HG02623 (cell line): Measurements from ENCODE around the gene TMEM158.

Experiments used
- ATAC-seq: cut with Tn5 transposase; IDR thresholded peaks from one replicate; pipeline ENCODE4 v1.9.1; 2021; ENCODE audit warnings: moderate library complexity; ENCODE audit not compliant: unreplicated experiment

Gene TMEM158

DNA sequence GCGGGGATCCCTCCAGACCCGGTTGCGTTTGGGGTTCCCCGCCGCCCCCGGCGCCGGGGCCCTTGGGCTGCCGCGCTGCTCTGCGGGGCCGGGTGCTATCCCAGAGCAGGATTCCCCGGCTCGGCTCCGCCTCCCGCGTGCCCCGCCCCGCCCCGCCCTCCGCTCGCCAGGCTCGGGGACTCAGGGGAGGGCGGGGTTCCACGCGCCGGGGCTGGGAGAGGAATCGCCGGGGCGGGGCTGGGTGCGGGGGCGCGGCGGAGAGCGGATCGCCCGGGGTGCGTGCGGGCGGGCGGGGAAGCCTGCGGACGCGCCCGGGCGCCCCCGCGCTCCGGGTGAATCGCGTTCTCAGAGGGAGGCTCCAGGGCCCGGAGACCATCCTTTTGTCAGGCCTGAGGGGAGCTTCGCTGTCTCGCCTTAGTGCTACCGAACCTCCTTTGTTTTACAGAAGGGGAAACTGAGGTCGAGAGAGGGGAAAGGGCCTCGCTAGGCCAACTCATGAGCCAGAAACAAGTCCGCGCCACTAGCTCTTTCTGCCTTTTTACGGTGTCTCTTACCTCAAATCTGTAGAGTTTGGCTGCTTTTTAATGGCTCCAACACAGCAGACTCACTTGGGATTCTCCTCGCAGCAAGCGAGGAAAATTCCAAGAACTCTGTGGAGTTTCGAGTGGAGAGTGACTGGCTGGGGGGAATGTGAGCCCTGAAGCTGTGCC is at the start of gene TMEM158:
Gene TMEM158 (minus strand): TSS at position 82 of the 710 bp plus-strand sequence. CDS start 260 bp downstream, outside the sequence.
- ATAC-seq = peak; percentile 67

DNA sequence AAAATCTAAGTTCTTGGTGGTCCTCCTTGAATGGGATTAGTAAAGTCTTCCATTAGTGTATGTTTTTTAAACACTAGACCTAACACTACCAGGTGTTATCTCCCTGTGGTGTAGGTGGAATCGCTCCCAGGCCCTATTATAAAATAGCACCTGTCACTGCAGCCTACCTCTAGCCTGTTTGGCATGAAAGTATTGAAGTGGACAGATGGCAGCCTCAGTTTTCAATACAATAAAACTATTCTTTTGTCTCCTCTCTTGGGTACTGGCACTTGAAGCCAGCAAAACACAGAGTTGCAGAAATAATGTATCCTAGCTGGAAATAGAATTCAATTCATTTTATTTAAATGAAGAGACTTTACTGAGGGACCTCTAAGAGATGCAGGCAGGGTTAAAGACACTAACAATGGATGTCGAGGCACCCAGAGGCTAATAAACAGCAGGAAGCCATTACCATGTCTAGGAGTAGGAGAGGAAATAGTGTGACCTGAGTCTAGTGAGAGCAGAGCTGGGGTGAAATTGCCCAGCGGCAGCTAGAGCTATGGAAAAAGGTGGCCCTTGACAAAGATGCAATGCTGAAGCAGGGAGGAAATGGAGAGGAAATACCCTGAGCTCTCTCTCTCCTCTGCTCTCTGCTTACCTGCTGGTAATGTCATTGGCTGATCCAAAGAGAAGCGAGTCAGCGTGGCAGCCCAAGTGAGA is 49.1 kb upstream of the TMEM158 start:
- no peak for ATAC-seq

GRCh38 chr3:45273681-45274515 is 47.8 kb upstream of the TMEM158 start:
- no peak for ATAC-seq

DNA sequence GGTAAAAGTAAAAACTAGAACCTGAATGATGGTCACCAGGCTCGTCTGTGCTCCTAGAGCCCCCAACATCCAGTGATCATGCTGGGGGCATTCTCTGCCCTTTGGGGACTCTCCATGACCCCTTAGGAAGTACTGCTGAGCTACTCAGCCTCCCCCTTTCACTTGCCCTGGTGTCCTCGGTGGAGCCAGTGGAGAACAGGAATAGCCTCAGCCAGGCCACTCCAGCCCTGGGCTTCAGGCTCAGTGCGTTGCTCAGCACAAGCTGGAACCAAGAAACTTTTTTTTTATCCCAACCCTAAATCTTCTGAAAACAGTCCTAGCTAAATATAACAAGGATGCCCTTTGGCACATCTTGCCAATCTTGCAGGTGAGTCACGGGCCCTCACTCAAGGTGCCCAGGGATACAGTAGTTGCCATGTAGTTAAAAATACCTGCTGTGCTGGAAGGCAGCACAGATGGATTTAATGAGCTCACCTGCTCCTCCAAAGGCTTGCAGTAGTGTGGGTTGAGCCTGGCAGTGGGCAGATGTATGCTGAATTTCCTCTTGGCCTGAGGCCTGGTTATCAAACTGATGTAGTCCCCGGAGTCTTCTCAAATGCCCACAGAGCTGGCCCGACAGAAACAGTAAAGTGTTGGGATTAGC is 46.9 kb upstream of the TMEM158 start:
- ATAC-seq = no peak

DNA sequence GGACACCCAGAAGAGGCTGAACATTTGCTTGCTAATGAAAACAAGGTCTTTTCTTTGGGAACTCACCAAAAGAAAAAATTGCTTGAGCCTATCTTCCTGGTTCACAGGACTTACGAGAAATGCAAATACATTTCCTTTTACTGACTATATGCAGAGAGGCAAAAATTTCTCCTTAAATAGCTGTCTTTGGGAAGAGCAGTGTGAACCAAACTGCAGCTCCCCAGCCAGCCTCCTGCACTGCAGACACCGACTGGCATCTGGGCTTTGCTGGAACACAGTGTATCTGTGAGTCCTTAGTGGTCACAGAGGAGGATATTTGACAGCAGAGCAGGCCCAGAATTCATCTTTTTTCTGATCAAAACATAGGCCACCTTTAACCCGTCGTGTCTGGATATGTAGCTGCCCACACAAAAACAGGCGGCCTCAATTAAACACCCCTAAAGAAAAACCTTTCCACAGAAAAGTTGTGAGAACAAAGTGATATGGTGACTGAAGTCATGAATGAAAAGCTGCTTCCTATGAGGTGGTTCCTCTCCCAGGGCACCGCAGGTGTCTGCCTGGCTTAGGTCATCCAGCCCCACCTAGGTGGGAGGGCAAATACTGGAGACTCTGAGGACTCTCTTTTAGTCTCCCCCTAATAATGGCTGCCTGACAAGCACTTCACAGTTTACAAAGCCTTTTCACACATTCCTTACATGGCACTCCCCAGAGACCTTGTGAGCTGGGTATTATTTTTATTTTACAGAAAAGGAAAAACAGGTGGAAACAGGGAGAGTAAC is 46.1 kb upstream of the TMEM158 start:
- no peak for ATAC-seq

DNA sequence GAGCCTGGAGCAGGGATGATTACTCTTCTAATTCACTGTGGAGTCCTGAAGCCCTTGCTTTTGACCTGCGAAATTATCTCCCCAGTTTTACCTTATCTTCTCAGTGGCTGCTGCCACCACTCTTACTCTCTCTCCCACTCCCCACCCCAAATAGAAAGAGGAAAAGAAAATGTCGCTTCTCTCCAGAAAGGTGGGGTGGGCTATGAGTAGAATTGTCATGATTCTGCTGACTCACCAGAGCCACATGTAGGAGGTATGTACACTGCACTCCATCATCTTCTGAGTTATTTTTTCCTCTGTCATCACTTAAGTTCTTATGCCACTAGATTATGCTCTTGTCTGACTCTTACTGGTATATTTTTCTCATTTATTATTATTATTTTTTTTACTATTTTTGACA is 43.9 kb upstream of the TMEM158 start:
- ATAC-seq = no peak

DNA sequence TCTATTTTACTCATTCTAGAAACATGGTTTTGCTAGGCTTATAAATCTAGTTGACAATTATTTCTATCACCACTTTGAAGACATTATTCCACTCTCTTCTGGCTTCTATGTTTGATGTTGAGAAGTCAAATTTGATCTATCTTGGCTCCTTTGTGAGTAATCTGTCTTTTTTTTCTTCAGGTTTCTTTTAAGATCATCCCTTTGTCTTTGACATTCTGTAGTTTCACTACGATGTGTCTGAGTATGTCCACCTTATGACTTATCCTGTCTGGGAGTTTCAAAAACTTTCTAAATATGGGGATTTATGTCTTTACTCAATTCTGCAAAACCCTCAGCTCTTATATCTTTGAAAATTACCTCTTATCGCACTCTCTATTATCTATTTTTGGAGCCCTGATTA is 41.0 kb upstream of the TMEM158 start:
- ATAC-seq = no peak

- ATAC-seq = no peak
Observed at GRCh38 chr3:45261333-45262110, 35.4 kb upstream of the TMEM158 start.

DNA sequence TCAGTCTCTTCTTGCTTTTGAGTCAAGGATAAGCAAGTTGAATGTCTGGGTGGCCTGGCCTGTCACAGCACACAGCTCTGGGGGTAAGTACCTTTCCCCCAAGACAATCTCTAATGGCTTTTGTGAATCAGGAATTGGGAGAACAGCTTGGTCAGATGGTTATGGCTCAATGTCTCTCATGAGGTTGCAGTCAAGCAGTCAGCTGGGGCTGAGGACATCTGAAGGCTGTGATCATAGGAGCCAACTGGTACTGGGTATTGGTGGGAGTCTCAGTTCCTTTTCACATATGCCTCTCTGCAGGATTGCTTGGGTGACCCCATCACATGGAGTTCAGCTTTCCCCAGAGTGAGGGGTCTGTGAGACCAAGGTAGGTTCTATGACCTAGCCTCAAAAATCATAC is 33.0 kb upstream of the TMEM158 start:
- no peak for ATAC-seq

GRCh38 chr3:45258317-45258716 is 32.2 kb upstream of the TMEM158 start:
- ATAC-seq = no peak

- ATAC-seq = no peak
Observed at GRCh38 chr3:45253316-45253715, 27.2 kb upstream of the TMEM158 start.

- no peak for ATAC-seq
Observed at GRCh38 chr3:45252826-45253225, 26.7 kb upstream of the TMEM158 start.

DNA sequence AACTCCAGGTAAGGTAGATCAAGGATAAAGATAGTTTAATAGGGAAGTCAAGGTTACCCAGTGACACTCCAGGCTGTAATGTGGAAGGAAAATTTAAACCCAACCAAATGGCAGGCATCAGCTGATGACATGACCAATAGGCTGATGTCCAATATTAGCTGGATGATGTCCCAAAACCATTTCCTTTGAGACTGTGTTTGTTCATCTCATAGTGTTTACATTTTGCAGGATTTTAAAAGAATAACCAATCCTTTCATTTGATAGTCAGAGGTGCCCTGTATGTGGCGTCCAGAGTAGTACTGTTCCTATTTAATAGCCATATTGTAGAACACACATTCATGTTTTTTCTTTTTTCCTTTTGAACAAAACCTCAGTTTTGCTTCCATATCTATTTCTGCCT is 23.3 kb upstream of the TMEM158 start:
- no peak for ATAC-seq

- no peak for ATAC-seq
Observed at GRCh38 chr3:45246241-45246640, 20.2 kb upstream of the TMEM158 start.

DNA sequence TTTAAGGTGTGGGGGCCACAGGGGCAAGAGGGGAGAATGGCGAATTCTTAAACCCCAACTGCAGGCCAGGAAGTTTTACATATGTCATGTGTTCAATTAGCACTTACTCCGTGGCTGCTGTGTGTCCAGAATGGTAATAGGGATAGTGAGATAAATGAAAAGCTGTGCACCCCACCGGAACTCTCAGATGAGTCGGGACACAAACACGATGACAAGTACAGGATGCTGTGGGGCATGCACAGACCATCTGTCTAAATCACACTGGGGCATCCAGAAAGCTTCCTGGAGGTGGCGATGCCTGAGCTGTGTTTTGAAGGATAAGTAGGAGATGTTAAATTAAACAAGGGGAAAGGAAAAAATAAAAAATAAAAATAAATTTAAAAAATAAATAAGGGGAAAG is 18.3 kb upstream of the TMEM158 start:
- ATAC-seq = no peak

DNA sequence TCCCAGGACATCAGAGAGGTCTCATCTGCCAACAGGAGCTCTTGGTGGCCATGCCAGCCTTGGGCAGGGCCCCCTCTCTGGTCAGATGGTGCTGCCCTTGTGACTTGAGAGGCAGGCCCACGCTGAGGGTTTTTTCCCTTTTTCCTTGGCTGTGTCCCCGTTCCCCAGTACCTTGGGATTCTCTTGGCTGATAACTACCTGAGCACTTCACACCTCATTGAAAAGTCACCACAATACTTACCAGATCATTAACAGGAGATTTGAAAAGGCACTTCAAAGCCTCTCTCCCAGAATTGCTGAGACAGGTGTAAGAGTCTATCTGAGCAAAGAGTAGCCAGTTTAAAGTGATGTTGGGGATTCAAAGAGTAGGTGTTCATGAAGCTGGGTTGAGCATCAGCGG is 15.1 kb upstream of the TMEM158 start:
- no peak for ATAC-seq

DNA sequence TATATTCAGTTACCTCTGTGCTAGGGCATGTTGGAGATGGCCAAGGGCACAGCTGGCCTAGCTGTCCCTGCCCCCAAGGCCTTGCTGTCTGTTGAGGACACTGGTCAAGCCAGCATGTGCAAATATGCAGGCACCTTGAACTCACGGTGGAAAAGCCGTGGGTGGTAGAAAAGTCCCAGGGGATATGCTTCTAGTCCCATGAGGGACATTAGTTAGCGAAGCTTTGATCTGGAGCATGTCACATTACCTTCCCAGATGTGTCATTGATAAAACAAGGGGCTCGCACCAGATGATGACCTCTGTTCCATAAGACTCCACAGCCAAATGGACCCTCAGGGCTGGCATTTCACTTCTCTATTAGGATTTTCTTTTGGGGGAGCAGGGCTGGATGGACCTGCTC is 14.2 kb upstream of the TMEM158 start:
- ATAC-seq = no peak

GRCh38 chr3:45239254-45239653 is 13.2 kb upstream of the TMEM158 start:
- ATAC-seq = no peak

DNA sequence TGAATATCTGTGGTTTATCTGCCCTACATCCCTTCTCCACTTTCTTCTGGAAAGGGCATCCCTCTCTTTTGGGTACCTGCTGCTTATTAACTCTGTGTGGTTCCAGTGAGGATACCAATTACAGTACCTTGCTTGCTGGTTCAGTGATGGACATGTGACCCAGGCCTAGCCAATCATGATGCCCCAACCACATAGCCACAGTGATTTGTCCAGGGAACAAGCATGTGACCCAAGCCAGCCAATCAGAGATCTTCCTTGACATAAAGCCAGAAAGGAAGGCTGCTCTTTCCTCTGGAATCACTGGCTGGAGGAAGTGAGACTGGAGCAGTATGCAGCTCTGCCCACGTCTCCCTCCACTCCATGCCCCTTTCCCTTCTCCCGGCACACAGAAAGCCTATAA is 10.9 kb upstream of the TMEM158 start:
- no peak for ATAC-seq

GRCh38 chr3:45235409-45235808 is 9.3 kb upstream of the TMEM158 start:
- no peak for ATAC-seq
